H4 (cell line): ENCODE data around the gene PGAP3. TPM values are rescaled to one million over a fixed set of nuclear protein-coding genes. Genes with fewer than 3 reads are reported as not detected.

Source experiments
- DNase-seq: peaks from one replicate; pipeline ENCODE4 v3.0.0-alpha.2; 2015; ENCODE audit warnings: low spot score
- total RNA-seq: library from RNA; depleted of rRNA; stranded (reverse); fragments of >200 nt; shearing (Covaris generic); gene quantifications from 2 replicates; pipeline ENCODE4 v1.2.3, GENCODE V29; 2014; rRNA removed

Gene PGAP3
- total RNA-seq, 1 experiment from 2014 or later, result 10.9 TPM

DNA sequence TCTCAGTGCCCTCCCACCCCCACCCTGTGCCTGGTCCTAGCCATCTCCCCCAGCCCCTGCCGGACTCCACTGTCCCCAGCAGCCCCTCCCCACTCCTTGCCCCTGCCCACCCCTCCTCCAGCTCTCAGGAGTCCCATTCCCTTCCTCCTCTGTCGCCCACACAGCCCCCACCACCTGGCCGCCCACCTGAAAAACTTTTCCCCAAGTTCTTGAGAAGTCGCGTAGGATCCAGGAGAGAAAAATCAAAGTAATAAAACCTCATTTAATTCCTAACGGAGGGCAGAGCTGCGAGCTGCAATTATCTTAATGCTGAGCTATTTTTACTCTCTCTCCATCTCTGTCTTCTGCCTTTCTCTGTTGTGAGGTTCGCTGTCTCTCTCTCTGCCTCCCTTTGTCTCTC, 63.5 kb downstream of the PGAP3 start:
- DNase-seq, result no peak

- DNase-seq, result peak; percentile 67
These were observed 64.4 kb downstream of the PGAP3 start for GRCh38 chr17:39623356-39623950.

- no peak for DNase-seq
These were observed 65.4 kb downstream of the PGAP3 start for GRCh38 chr17:39622380-39623006.

- DNase-seq, result peak; percentile 67
These were observed 66.1 kb downstream of the PGAP3 start for GRCh38 chr17:39621523-39622379.

Other genes with a start within 250 kb of the PGAP3 start
- 12.8 and 14.2 TPM in 2 replicates for gene MED1, start 236.8 kb downstream of the PGAP3 start, total RNA-seq
- 15.5 and 16.4 TPM in 2 replicates for gene CDK12, start 226.6 kb downstream of the PGAP3 start, total RNA-seq
- 0.02 TPM in 1 of 2 replicates, not detected in the other for gene NEUROD2, start 80.1 kb downstream of the PGAP3 start, total RNA-seq
- gene PPP1R1B, start 61.1 kb downstream of the PGAP3 start, total RNA-seq, result not detected in 2 replicates
- gene STARD3, start 50.9 kb downstream of the PGAP3 start, total RNA-seq, result 20.7 and 22.9 TPM in 2 replicates
- gene TCAP, start 22.7 kb downstream of the PGAP3 start, total RNA-seq, result 0.81 TPM in 1 of 2 replicates, not detected in the other
- gene PNMT, start 19.6 kb downstream of the PGAP3 start, total RNA-seq, result not detected in 2 replicates
- 10.1 and 18.5 TPM in 2 replicates for gene ERBB2, start 12.0 kb upstream of the PGAP3 start, total RNA-seq
- 91.9 and 99.5 TPM in 2 replicates for gene MIEN1, start 42.5 kb upstream of the PGAP3 start, total RNA-seq
- 0.41 TPM in 1 of 2 replicates, not detected in the other for gene GRB7, start 49.9 kb upstream of the PGAP3 start, total RNA-seq
- gene IKZF3, start 176.3 kb upstream of the PGAP3 start, total RNA-seq, result 0.04 TPM in 1 of 2 replicates, not detected in the other
- gene ZPBP2, start 180.1 kb upstream of the PGAP3 start, total RNA-seq, result not detected in 2 replicates
- 0.10 TPM in 1 of 2 replicates, not detected in the other for gene GSDMB, start 230.6 kb upstream of the PGAP3 start, total RNA-seq
- gene ORMDL3, start 239.5 kb upstream of the PGAP3 start, total RNA-seq, result 21.8 and 24.0 TPM in 2 replicates
- not detected in 2 replicates for gene LRRC3C, start 239.7 kb upstream of the PGAP3 start, total RNA-seq